A549 treated with AZD9567 at 1 μM for 4 hours (cell line): ENCODE data around the gene SCN2A. TPM values are rescaled to one million over a fixed set of nuclear protein-coding genes. Genes with fewer than 3 reads are reported as not detected.

Experiments
- total RNA-seq: library from RNA; stranded (reverse); fragments of 200-300 nt; extraction: Qiagen RNA extraction; gene quantifications from 5 replicates; pipeline ENCODE4 v1.2.3, GENCODE V29; 2022; ENCODE audit not compliant: insufficient read depth

The SCN2A gene
- total RNA-seq, result 0.03 TPM in 1 of 5 replicates, not detected in the others

GRCh38 chr2:165239230-165239629 is at the start of gene SCN2A:
Gene SCN2A (plus strand): TSS chr2:165239414. CDS start chr2:165295824, 56,410 bp downstream.

DNA sequence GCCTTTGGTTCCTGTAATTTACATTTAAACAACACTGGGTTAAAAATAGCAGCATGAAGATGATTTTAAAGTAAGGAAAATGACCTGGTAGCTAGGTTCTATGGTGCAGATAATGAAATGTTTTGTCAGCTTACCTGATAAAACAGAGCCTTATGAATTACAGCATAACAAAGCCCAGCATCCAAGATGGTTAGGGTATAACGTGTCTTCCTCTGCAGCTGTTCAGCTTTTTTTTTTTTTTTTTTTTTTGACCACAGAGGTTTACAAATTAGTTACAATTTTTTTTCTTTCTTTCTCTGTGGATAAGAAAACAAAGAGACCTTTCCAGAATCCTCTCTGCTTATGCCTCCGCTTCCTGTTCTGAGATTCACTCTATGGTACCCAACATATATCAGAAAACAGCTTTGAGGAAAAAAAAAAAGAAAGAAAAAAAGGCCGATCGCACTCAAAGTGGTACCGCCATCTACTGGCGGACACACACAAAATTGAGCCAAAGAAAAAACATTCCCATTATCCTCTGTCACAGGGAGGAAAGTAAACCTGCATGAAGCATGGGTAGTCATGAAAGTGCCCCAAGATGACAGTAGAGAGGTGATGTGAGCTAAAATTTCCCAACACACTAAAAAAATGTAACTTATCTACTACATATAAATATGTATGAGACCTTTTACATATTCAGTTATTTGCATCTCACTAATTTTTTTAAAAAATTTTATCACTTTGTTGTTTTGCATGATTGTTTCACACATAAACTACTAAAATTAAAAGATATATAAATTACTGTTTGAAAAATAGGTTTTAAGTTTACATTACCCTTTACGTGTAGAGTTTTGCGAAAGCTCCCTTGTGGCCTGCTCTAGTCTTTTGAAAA is 35.3 kb upstream of the SCN2A start, which contains the start of gene SCN3A:
Gene SCN3A, minus strand, starts transcription at position 362 of the 871 bp plus-strand sequence. CDS start 27,656 bp downstream, outside the sequence.

Other genes with a start within 250 kb of the SCN2A start
- gene SCN3A, start 35.4 kb upstream of the SCN2A start, total RNA-seq, result 0.02 TPM in 2 of 5 replicates, not detected in the others
- gene CSRNP3, start 230.3 kb downstream of the SCN2A start, total RNA-seq, result not detected in 5 replicates